GM10266 (cell line): Measurements from ENCODE around the gene WDR59.

Source experiments
- DNase-seq: peaks from one replicate; pipeline ENCODE4 v3.0.0; 2012; ENCODE audit errors: extremely low spot score
- TF ChIP-seq, protein P1 (sequence below): IDR thresholded peaks from 2 replicates; pipeline ENCODE4 v1.5.1; 2012; ENCODE audit warnings: mild to moderate bottlenecking, low read depth; ENCODE audit not compliant: control insufficient read depth, insufficient read depth; ENCODE audit errors: missing control alignments

The WDR59 gene

DNA sequence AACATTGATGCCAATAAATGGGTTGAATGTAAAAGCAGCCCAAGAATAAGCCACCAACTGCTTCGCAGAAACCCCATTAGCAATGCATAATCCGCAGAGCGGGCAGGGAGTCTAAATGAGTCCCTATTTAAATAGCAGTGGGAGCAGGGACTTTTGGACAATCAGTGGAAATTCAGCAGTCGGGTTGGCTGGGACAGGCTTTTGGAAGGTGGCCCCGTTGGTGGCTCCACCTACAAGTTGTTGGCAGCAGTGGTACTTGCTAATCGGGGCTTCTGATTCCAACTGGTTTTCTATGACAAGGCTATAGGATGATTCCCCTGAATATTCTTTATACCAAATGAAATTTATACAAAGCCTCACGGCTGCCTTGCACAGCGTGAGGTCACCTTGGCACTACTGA lies 86.3 kb downstream of the WDR59 start:
- no peak for DNase-seq
- TF ChIP-seq, protein P1, sequence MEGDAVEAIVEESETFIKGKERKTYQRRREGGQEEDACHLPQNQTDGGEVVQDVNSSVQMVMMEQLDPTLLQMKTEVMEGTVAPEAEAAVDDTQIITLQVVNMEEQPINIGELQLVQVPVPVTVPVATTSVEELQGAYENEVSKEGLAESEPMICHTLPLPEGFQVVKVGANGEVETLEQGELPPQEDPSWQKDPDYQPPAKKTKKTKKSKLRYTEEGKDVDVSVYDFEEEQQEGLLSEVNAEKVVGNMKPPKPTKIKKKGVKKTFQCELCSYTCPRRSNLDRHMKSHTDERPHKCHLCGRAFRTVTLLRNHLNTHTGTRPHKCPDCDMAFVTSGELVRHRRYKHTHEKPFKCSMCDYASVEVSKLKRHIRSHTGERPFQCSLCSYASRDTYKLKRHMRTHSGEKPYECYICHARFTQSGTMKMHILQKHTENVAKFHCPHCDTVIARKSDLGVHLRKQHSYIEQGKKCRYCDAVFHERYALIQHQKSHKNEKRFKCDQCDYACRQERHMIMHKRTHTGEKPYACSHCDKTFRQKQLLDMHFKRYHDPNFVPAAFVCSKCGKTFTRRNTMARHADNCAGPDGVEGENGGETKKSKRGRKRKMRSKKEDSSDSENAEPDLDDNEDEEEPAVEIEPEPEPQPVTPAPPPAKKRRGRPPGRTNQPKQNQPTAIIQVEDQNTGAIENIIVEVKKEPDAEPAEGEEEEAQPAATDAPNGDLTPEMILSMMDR: no peak

- no peak for DNase-seq
Measured at GRCh38 chr16:74896389-74897370, 88.2 kb downstream of the WDR59 start.

DNA sequence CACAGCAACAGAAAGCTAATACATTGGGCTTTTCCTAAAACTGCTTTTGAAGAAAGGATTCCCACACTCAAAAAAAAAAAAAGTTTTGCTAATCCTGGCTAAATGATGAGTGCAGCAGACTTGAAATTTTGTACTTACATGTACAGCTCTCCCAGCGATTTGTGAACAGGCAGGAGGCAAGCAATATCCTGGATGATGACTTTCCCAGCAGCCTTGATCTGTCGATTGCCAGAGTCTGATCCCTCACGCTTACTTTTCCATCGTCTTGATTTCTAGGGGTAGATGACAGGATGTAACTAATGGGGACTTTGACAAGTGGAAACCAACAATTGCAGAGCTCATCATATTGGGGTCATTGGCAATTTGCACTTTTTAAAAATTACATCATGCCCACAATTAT lies 91.4 kb downstream of the WDR59 start:
- TF ChIP-seq, protein P1: no peak

More at GRCh38 chr16:74896389-74897370, 88.2 kb downstream of the WDR59 start:
- TF ChIP-seq, protein P1: no peak

DNA sequence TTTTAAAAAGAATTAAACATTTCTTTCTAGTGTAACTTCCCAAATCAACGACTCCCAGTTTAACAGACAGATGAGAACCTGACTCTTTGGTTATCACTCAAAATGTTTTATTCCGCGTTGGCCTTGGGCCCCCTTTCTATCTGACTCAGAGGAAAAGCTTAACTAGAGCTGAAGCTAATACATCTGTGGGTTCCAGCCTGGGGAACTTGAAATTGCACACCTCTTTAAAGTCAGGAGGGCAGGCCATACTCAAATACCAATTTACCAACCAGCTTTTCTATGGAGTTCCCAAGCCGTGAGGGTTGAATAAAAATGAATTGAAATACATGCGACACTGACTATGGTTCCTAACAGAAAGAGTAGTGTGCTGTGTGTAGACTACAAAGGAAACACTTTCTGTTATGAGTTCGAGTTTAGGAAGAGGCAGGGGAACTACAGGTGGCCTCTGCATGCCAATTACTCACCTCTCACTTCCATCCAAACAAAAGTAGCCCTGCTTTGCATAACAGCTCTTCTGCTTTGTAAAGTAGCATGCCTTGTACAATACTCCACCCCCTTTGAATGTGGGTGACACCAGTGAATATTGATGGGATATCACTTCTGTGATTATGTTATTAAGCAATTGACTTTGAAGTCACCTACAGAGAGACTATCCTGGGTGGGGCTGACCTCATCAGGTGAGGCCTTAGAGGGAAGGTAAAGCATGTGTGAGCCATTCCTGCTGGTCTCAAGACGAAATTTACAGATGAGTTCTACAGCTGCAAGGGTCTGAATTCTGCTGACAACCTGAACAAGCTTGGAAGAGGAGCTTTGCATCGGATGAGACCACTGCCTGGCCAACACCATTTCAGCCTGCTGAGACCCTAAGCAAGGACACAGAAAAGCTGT lies 92.1 kb downstream of the WDR59 start:
- no peak for DNase-seq
- TF ChIP-seq, protein P1: no peak

More for the DNA sequence above, 91.4 kb downstream of the WDR59 start:
- DNase-seq: no peak

DNA sequence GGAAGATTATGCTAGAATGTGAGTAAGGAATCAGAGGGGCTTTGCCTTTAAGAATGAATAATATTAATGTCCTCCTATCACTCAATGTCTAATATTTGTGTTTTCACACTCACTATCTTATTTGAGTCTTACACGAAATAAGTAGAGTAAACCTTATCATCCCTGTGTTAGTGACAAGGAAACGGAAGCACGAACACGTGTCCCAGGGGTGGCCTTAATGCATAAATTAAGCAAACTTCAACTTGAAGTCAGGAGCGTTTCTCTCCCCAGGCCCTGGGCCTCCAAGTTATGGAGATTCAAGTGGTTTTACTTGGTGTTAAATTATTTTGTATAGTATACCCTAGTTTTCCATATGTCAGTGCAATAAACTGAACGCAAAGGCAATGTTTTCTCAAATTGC lies 96.0 kb downstream of the WDR59 start:
- TF ChIP-seq, protein P1: no peak
- no peak for DNase-seq

DNA sequence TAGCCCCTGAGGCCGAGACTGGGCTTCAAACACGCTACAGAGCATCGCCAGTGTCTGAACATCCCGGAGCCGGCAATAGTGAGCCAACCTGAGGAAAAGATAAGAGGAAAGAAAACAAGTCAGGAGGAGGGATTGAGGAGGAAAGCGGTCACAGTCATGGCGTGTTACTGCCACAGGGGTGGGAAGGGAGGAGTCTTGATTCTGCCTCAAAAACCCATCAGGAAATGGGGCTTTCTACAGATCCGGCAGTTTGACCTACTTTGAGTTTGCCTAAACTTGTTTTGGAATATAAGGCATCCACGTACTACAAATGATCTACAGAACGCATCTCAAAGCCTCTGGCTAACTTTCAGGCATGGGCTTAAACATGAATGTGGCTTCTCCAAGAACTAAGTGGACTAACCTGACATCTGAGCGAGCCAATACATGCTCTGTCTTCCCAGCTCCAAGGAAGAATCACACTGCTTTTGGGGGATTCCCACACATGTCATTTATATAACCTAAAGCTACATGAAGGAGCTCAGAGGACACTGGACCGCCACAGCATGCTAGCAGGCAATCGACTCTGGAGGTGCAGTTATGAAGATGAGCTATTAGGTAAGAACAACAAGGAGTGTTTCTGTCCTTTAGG lies 96.6 kb downstream of the WDR59 start:
- DNase-seq: no peak

More for the DNA sequence above, 96.6 kb downstream of the WDR59 start:
- TF ChIP-seq, protein P1: no peak
